Measurements from ENCODE around the gene LUZP1. TPM values are rescaled to one million over a fixed set of nuclear protein-coding genes. Genes with fewer than 3 reads are reported as not detected.

Gene LUZP1
- total RNA-seq, 1 donor from 2014 or later, result 82.2 TPM

DNA sequence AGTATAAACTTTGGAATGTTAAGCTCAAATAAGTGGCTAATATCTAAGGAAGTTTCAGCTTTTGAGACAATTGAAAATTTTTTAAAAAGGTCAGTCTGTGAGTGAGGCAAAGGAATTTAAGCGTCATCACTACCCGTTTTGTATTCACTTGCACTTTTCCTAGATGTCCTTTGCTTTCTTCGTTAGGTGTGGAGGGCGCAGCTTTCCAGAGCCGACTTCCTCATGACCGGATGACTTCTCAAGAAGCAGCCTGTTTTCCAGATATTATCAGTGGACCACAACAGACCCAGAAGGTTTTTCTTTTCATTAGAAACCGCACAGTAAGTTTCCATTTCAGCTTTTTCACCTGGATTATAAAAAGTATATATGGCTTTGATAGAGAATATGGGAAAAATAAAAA, 118.5 kb downstream of the LUZP1 start:
- peak; percentile 5 for FAIRE-seq
- no peak for DNase-seq (ENCODE audit: low read depth)
- H3K9me3 ChIP-seq (ENCODE audit: insufficient read depth, low read depth, low read length), result no peaks in the 10 kb centered on the region
- H3K27me3 Mint-ChIP-seq (ENCODE audit: low read depth, unreplicated experiment), result no peaks in the 10 kb centered on the region
- no peak for TF ChIP-seq EZH2 (IDR thresholded peaks at IDR 0.05; ENCODE audit: insufficient read depth, low read length)
- TF ChIP-seq, protein P1, sequence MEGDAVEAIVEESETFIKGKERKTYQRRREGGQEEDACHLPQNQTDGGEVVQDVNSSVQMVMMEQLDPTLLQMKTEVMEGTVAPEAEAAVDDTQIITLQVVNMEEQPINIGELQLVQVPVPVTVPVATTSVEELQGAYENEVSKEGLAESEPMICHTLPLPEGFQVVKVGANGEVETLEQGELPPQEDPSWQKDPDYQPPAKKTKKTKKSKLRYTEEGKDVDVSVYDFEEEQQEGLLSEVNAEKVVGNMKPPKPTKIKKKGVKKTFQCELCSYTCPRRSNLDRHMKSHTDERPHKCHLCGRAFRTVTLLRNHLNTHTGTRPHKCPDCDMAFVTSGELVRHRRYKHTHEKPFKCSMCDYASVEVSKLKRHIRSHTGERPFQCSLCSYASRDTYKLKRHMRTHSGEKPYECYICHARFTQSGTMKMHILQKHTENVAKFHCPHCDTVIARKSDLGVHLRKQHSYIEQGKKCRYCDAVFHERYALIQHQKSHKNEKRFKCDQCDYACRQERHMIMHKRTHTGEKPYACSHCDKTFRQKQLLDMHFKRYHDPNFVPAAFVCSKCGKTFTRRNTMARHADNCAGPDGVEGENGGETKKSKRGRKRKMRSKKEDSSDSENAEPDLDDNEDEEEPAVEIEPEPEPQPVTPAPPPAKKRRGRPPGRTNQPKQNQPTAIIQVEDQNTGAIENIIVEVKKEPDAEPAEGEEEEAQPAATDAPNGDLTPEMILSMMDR (IDR thresholded peaks at IDR 0.05; ENCODE audit: insufficient read depth, low read depth, low read length), result no peak
- H3K9ac ChIP-seq (ENCODE audit: low read length), result no peak overlapping the region
- peaks cover 14% of the 10 kb centered on the region for H3K4me1 Mint-ChIP-seq (ENCODE audit: low read depth, unreplicated experiment)
- no peaks in the 10 kb centered on the region for H3K9me3 Mint-ChIP-seq (ENCODE audit: unreplicated experiment)
- H3K27me3 ChIP-seq (ENCODE audit: insufficient read depth, low read length), result no peaks in the 10 kb centered on the region
- H3K36me3 ChIP-seq (ENCODE audit: insufficient read depth, low read length), result peaks cover 23% of the 10 kb centered on the region
- peak overlapping the region; percentile 80 for H3K27ac Mint-ChIP-seq (ENCODE audit: unreplicated experiment)
- no peak overlapping the region for H3K4me2 ChIP-seq (ENCODE audit: low read length)
- no peak overlapping the region for H3K4me3 Mint-ChIP-seq (ENCODE audit: unreplicated experiment)
- peaks cover 9% of the 10 kb centered on the region for H3K36me3 Mint-ChIP-seq (ENCODE audit: low read depth, unreplicated experiment)
- H4K20me1 ChIP-seq (ENCODE audit: insufficient read depth, low read length), result peaks cover 60% of the 10 kb centered on the region
- H3K4me1 ChIP-seq (ENCODE audit: insufficient read depth, low read length), result no peaks in the 10 kb centered on the region
- H2AFZ ChIP-seq (ENCODE audit: low read depth, low read length), result no peak overlapping the region
- H3K4me3 ChIP-seq (ENCODE audit: insufficient read depth, low read depth, low read length), result no peak overlapping the region
- H3K27ac ChIP-seq (ENCODE audit: low read depth, low read length), result no peak overlapping the region
- peaks cover 86% of the 10 kb centered on the region for H3K79me2 ChIP-seq (ENCODE audit: insufficient read depth, low read length)

DNA sequence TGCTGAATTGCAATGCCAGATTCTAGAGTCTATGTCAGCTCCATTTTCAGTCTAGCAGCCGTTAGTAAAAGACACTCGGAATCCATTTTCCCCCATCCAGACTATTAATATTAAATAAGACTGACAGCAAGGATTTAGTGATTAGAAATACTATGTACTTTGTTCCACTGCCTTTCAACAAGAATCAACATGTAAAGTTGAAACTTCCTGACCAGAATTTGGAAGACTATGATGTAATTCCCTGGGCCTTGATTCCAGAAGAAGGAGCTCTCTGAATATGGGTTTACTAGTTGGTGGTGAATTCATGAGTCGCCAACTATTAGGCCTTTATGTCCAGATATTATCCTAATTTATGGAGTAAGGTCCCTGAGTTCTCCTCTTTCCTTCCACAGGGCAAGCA, 124.6 kb downstream of the LUZP1 start:
- H3K27me3 ChIP-seq (ENCODE audit: insufficient read depth, low read length), result no peaks in the 10 kb centered on the region
- H3K4me3 ChIP-seq (ENCODE audit: insufficient read depth, low read depth, low read length), result no peak overlapping the region
- H3K4me1 ChIP-seq (ENCODE audit: insufficient read depth, low read length), result no peaks in the 10 kb centered on the region
- Mint-ChIP-seq H3K27me3 (ENCODE audit: low read depth, unreplicated experiment) (no peaks in the 10 kb centered on the region), H3K9me3 (ENCODE audit: unreplicated experiment) (no peaks in the 10 kb centered on the region), H3K4me3 (ENCODE audit: unreplicated experiment) (no peak overlapping the region), H3K36me3 (ENCODE audit: low read depth, unreplicated experiment) (peaks cover 2% of the 10 kb centered on the region), H3K27ac (ENCODE audit: unreplicated experiment) (peak overlapping the region; percentile 12), H3K4me1 (ENCODE audit: low read depth, unreplicated experiment) (peaks cover 16% of the 10 kb centered on the region)
- no peak overlapping the region for H3K4me2 ChIP-seq (ENCODE audit: low read length)
- peaks cover 81% of the 10 kb centered on the region for H4K20me1 ChIP-seq (ENCODE audit: insufficient read depth, low read length)
- no peak overlapping the region for H2AFZ ChIP-seq (ENCODE audit: low read depth, low read length)
- H3K36me3 ChIP-seq (ENCODE audit: insufficient read depth, low read length), result peaks cover 3% of the 10 kb centered on the region
- peaks cover 94% of the 10 kb centered on the region for H3K79me2 ChIP-seq (ENCODE audit: insufficient read depth, low read length)
- H3K9ac ChIP-seq (ENCODE audit: low read length), result no peak overlapping the region
- no peak for TF ChIP-seq EZH2 (IDR thresholded peaks at IDR 0.05; ENCODE audit: insufficient read depth, low read length)
- TF ChIP-seq, protein P1 (IDR thresholded peaks at IDR 0.05; ENCODE audit: insufficient read depth, low read depth, low read length), result no peak
- H3K27ac ChIP-seq (ENCODE audit: low read depth, low read length), result no peak overlapping the region
- no peak for FAIRE-seq
- no peaks in the 10 kb centered on the region for H3K9me3 ChIP-seq (ENCODE audit: insufficient read depth, low read depth, low read length)
- no peak for DNase-seq (ENCODE audit: low read depth)

DNA sequence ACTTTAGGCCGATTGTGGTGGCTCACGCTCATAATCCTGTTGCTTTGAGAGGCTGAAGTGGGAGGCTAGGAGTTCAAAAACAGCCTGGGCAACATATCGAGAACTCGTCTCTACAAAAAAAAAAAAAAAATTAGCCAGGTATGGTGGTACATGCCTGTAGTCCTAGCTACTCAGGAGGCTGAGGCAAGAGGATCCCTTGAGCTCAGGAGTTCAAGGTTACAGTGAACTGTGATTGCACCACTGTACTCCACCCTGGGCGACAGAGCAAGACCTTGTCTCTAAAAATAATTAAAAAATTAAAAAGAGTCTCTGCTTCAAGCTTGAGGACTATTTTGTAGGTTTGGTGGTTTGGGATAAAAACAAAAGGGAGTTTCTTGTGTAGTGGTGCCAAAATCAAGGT, 128.1 kb downstream of the LUZP1 start:
- Histone ChIP-seq H3K27me3 (ENCODE audit: insufficient read depth, low read length) (no peaks in the 10 kb centered on the region), H3K4me3 (ENCODE audit: insufficient read depth, low read depth, low read length) (no peak overlapping the region), H3K4me2 (ENCODE audit: low read length) (no peak overlapping the region), H3K4me1 (ENCODE audit: insufficient read depth, low read length) (peaks cover 7% of the 10 kb centered on the region), H3K9me3 (ENCODE audit: insufficient read depth, low read depth, low read length) (no peaks in the 10 kb centered on the region), H3K79me2 (ENCODE audit: insufficient read depth, low read length) (peaks cover 94% of the 10 kb centered on the region), H3K9ac (ENCODE audit: low read length) (no peak overlapping the region), H4K20me1 (ENCODE audit: insufficient read depth, low read length) (peaks cover 87% of the 10 kb centered on the region), H2AFZ (ENCODE audit: low read depth, low read length) (no peak overlapping the region), H3K36me3 (ENCODE audit: insufficient read depth, low read length) (peaks cover 3% of the 10 kb centered on the region), H3K27ac (ENCODE audit: low read depth, low read length) (no peak overlapping the region)
- no peak overlapping the region for H3K4me3 Mint-ChIP-seq (ENCODE audit: unreplicated experiment)
- no peaks in the 10 kb centered on the region for H3K27me3 Mint-ChIP-seq (ENCODE audit: low read depth, unreplicated experiment)
- no peak for FAIRE-seq
- TF ChIP-seq EZH2 (IDR thresholded peaks at IDR 0.05; ENCODE audit: insufficient read depth, low read length), result no peak
- TF ChIP-seq, protein P1 (IDR thresholded peaks at IDR 0.05; ENCODE audit: insufficient read depth, low read depth, low read length), result no peak
- peaks cover 26% of the 10 kb centered on the region for H3K4me1 Mint-ChIP-seq (ENCODE audit: low read depth, unreplicated experiment)
- H3K9me3 Mint-ChIP-seq (ENCODE audit: unreplicated experiment), result no peaks in the 10 kb centered on the region
- H3K27ac Mint-ChIP-seq (ENCODE audit: unreplicated experiment), result no peak overlapping the region
- H3K36me3 Mint-ChIP-seq (ENCODE audit: low read depth, unreplicated experiment), result peaks cover 1% of the 10 kb centered on the region
- DNase-seq (ENCODE audit: low read depth), result no peak
